ENCODE data around the gene HOXB1. TPM values are rescaled to one million over a fixed set of nuclear protein-coding genes. Genes with fewer than 3 reads are reported as not detected.
A peak's percentile ranks its signal among the peaks of the same experiment; 100 is the strongest.

HOXB1 gene
- 16.3 TPM for polyA plus RNA-seq (2013, experiment 1 of 2)
- 23.6 TPM for polyA plus RNA-seq (2013, experiment 2 of 2)

DNA sequence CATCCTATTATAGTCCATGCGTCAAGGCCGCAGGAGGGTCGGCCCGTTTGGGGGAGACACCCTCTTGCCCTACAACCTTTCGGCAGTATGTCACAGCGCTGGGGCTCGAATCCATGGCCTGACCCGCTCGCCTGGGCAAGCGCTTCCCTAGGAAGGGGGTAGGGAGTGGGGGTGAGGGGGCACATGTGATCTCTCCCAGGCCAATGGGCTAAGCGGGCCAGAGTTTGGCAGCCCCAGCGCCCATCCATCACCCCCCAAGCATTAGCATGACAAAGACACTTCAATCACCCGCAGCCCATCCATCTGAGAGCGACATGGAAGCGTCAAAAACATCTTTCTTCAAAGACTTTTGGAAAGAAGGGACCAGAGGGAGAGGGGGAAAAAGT, at the start of gene HOXB1:
Gene HOXB1 (minus strand): TSS at position 125 of the 386 bp plus-strand sequence. CDS start 107 bp downstream, at position 18.
- Histone ChIP-seq H3K4me1 (ENCODE audit: insufficient read depth, low read length) (peaks cover 39% of the 10 kb centered on the region), H3K9me3 (ENCODE audit: insufficient read depth, low read depth, low read length) (no peaks in the 10 kb centered on the region), H3K36me3 (ENCODE audit: insufficient read depth, low read length) (no peaks in the 10 kb centered on the region), H3K27me3 (ENCODE audit: insufficient read depth, low read length) (peaks cover 88% of the 10 kb centered on the region), H3K9ac (ENCODE audit: low read depth, low read length) (no peak within 1 kb of the TSS), H3K27ac (ENCODE audit: low read depth, low read length) (no peak within 1 kb of the TSS), H3K4me3 (ENCODE audit: low read length) (peak within 1 kb of the TSS; percentile 37)
- WGBS: 3% methylated on average over 12 of the region's 15 CpGs

DNA sequence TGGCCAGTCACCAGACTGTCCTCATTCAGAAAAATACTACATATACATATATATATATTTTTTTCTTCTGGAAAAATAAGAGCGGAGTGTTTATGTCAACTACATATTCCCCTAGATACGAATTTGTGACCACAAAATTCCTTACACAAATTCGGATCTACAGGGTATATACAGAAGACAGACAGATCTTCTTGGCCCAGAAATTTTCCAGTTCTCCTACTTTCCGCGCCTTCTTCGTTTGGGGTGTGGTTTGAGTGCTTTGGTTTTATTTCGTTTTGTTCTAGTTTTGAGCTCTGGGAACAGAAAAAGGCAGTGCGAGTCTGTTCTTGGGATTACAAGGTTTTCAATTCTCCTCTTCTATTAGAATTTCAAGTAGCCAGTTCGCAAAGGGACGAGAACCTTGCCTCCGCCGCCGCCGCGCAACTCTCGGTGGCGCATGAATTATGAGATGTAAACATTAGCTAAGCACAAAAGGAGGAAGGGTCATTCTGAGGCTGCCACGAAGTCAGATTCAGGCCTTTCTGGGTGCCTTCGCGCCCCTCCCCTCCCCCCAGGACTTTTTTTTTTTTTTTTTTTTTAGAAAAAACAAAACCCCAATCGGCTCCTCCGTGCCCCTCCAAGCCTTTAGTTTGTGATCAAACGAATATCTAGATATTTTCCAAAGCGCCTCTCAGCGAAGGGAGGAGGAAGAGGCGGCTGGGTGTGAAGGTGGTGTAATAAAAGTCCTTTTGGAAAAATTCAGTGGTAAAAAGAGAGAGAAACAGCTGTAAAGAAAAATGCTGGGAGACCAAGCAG, 49.1 kb upstream of the HOXB1 start:
- WGBS: 2% methylated on average over 24 of the region's 26 CpGs
- Histone ChIP-seq H3K4me3 (ENCODE audit: low read length) (no peak overlapping the region), H3K9me3 (ENCODE audit: insufficient read depth, low read depth, low read length) (no peaks in the 10 kb centered on the region), H3K27me3 (ENCODE audit: insufficient read depth, low read length) (peaks cover 100% of the 10 kb centered on the region), H3K27ac (ENCODE audit: low read depth, low read length) (no peak overlapping the region), H3K4me1 (ENCODE audit: insufficient read depth, low read length) (0 out of 2 replicates have a peak, but pooled peaks cover 4% of the 10 kb centered on the region), H3K36me3 (ENCODE audit: insufficient read depth, low read length) (no peaks in the 10 kb centered on the region), H3K9ac (ENCODE audit: low read depth, low read length) (no peak overlapping the region)

DNA sequence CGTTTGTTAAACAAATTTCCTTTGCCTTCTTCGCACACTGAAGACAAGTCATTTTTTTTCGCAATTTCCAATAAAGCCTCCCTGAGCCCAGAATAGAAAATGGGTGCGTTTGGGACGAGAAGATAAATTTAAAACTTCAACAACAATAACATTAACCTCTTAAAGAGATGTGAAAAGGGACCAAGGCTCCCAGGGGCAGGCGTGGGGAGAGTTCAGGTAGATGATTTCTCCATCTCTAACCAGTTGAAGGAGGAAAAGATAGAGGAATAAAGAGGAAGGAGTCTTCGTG, 48.6 kb upstream of the HOXB1 start:
- no peak overlapping the region for H3K4me3 ChIP-seq (ENCODE audit: low read length)
- WGBS: 0% methylated on average over 3 of the region's 7 CpGs
- H3K9ac ChIP-seq (ENCODE audit: low read depth, low read length): no peak overlapping the region
- no peaks in the 10 kb centered on the region for H3K36me3 ChIP-seq (ENCODE audit: insufficient read depth, low read length)
- peaks cover 100% of the 10 kb centered on the region for H3K27me3 ChIP-seq (ENCODE audit: insufficient read depth, low read length)
- H3K27ac ChIP-seq (ENCODE audit: low read depth, low read length): no peak overlapping the region
- no peaks in the 10 kb centered on the region for H3K9me3 ChIP-seq (ENCODE audit: insufficient read depth, low read depth, low read length)
- H3K4me1 ChIP-seq (ENCODE audit: insufficient read depth, low read length): 0 out of 2 replicates have a peak, but pooled peaks cover 4% of the 10 kb centered on the region

DNA sequence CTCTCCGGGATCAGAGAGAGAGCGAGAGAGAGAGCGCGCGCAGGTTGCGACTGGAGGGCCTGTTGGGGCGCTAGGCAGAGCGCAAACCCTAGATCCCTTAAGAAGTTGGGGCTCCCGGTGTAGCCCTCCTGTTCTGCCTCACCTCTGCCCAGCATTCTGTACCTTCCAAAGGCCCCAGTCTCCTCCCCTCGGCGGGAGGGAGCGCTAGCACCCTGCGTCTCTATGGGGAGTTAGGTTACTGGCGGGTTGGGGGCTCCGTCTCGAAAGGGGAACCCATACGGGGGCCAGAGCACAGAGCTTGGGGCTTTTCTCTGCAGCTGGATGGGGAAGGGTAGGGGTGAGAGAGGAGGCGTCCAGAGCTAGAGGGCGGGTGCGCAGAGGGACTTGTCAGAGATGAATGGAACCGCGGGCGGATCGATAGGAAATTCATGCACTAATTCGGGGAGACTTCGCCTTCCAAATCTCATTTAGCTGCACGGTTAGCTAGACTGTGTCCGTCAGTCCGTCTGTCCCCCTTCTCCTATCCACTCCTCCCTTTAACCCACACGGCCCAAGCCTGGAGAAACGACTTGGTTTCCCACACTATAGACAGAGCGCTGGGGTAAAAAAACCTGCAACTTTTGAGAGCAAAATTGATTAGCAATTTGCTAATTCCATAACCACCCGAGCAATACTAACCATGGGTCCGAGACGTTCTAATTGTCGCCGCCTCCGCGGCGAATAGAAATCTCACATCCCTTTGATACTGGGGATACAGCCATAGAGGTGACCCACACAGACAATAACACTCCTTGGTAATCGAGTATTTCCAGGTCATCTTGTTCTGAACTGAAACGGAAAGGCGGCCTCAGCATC, 48.0 kb upstream of the HOXB1 start:
- H3K27ac ChIP-seq (ENCODE audit: low read depth, low read length): no peak overlapping the region
- 0 out of 2 replicates have a peak, but pooled peaks cover 4% of the 10 kb centered on the region for H3K4me1 ChIP-seq (ENCODE audit: insufficient read depth, low read length)
- no peaks in the 10 kb centered on the region for H3K36me3 ChIP-seq (ENCODE audit: insufficient read depth, low read length)
- no peak overlapping the region for H3K9ac ChIP-seq (ENCODE audit: low read depth, low read length)
- H3K9me3 ChIP-seq (ENCODE audit: insufficient read depth, low read depth, low read length): no peaks in the 10 kb centered on the region
- 3% methylated on average over 42 of the region's 43 CpGs for WGBS
- peaks cover 100% of the 10 kb centered on the region for H3K27me3 ChIP-seq (ENCODE audit: insufficient read depth, low read length)
- H3K4me3 ChIP-seq (ENCODE audit: low read length): 0 out of 2 replicates have a peak overlapping the region, but pooled peaks have one; percentile 29

DNA sequence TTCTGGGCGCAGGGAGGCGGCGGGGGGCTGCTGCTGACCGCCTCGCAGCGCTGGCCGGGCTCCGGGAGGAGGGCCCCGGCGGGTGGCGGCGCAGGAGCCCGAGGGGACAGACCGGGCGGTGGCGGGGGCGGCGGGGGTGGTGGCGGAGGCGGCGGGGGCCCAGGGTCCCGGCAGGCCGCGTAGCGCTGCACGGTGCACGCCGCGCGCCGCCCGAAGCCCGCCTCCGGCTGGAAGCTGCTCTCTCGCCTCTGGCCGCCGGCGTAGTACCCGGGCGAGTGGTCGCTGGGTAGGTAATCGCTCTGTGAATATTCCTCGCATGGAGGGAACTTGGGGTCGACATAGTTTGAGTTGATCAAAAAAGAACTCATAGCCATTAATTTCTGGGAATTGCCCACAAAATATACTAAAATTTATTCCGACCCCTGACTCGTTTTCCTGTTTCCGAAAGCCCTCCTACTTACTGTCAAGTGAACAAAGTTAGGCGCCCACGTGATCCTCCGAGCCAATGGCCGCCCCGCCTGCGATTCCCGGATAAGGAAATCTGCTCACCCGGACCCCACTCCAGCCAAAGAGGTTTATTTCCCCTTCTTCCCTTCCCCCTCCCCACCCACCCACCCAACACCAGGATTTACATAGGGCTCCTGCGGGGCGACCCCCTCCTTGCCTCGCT, 47.3 kb upstream of the HOXB1 start, which contains the start of gene HOXB4:
Gene HOXB4 (minus strand): TSS at position 405 of the 670 bp plus-strand sequence. CDS start 31 bp downstream, at position 374.
- no peaks in the 10 kb centered on the region for H3K36me3 ChIP-seq (ENCODE audit: insufficient read depth, low read length)
- no peak within 1 kb of the TSS for H3K9ac ChIP-seq (ENCODE audit: low read depth, low read length)

DNA sequence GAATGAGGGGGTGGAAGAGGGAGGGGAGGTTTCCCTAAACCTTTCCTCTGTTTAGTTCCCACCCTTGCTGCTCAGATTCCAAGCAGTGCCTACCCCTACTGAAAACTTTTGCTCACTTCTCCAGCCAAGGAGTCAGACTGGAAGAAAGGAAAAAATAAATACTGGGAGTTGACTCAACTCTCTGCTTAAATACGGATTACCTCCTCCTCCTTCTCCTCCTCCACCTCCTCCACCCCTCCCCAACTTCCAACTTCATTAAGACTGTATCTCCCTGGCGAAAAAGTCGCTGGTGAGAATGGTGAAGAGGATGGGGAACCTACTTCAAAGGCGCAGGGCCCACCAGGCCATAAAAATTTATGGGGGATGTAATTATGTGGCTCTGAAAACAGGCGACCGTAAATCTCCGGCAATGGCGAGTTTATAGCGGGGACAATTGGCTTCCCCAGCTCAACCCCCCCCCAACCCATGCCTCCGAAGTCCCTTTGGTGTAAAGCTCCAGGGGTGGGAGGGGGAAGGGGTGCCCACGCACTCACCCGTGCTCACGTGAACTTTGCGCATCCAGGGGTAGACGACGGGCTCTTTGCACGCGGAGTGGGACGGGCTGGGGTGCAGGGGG, 46.6 kb upstream of the HOXB1 start:
- Histone ChIP-seq H3K4me1 (ENCODE audit: insufficient read depth, low read length) (0 out of 2 replicates have a peak, but pooled peaks cover 4% of the 10 kb centered on the region), H3K27ac (ENCODE audit: low read depth, low read length) (no peak overlapping the region), H3K36me3 (ENCODE audit: insufficient read depth, low read length) (no peaks in the 10 kb centered on the region), H3K4me3 (ENCODE audit: low read length) (no peak overlapping the region), H3K9ac (ENCODE audit: low read depth, low read length) (no peak overlapping the region), H3K9me3 (ENCODE audit: insufficient read depth, low read depth, low read length) (no peaks in the 10 kb centered on the region), H3K27me3 (ENCODE audit: insufficient read depth, low read length) (peaks cover 100% of the 10 kb centered on the region)
- WGBS: under 1% methylated on average over 18 of the region's 19 CpGs

More for the DNA sequence above, 47.3 kb upstream of the HOXB1 start, which contains the start of gene HOXB4:
- Histone ChIP-seq H3K9me3 (ENCODE audit: insufficient read depth, low read depth, low read length) (no peaks in the 10 kb centered on the region), H3K27ac (ENCODE audit: low read depth, low read length) (no peak within 1 kb of the TSS), H3K4me3 (ENCODE audit: low read length) (peak within 1 kb of the TSS; percentile 49), H3K4me1 (ENCODE audit: insufficient read depth, low read length) (0 out of 2 replicates have a peak, but pooled peaks cover 4% of the 10 kb centered on the region), H3K27me3 (ENCODE audit: insufficient read depth, low read length) (peaks cover 100% of the 10 kb centered on the region)
- under 1% methylated on average over 58 of the region's 58 CpGs for WGBS

DNA sequence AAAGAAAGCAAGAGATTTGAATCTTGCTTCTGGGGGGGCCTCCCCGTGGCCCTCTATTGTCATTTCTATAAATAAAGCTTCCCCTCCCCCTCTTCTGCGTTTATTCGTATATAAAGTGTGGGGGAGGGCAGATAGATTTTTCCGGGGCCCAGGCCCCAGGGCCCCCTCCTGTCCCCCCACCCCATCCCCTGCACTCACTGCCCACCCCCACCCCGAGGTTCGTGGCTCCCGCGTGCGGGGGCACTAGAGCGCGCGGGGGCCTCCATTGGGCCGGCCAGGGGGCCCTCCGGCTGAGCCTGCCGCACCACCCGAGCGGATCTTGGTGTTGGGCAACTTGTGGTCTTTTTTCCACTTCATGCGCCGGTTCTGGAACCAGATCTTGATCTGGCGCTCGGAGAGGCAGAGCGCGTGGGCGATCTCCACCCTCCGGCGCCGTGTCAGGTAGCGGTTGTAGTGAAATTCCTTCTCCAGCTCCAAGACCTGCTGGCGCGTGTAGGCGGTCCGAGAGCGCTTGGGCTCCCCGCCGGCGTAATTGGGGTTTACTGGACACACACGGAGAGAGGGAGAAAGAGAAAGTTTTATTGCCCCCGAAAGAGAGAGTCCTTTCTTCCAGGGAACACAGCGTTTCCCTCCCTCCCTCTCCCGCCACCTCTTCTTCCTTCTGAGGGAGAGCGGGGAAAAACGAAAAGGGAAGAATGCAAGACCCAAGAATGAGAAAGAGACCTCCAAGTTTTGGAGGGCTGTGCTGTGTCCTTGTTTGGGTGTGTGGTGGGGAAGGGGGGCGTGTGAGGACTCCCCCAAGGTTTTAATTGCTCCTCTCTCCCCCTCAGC, 45.9 kb upstream of the HOXB1 start:
- H3K4me1 ChIP-seq (ENCODE audit: insufficient read depth, low read length): 0 out of 2 replicates have a peak, but pooled peaks cover 4% of the 10 kb centered on the region
- no peak overlapping the region for H3K4me3 ChIP-seq (ENCODE audit: low read length)
- 3% methylated on average over 35 of the region's 43 CpGs for WGBS
- no peaks in the 10 kb centered on the region for H3K36me3 ChIP-seq (ENCODE audit: insufficient read depth, low read length)
- no peak overlapping the region for H3K27ac ChIP-seq (ENCODE audit: low read depth, low read length)
- no peak overlapping the region for H3K9ac ChIP-seq (ENCODE audit: low read depth, low read length)
- no peaks in the 10 kb centered on the region for H3K9me3 ChIP-seq (ENCODE audit: insufficient read depth, low read depth, low read length)
- peaks cover 100% of the 10 kb centered on the region for H3K27me3 ChIP-seq (ENCODE audit: insufficient read depth, low read length)

DNA sequence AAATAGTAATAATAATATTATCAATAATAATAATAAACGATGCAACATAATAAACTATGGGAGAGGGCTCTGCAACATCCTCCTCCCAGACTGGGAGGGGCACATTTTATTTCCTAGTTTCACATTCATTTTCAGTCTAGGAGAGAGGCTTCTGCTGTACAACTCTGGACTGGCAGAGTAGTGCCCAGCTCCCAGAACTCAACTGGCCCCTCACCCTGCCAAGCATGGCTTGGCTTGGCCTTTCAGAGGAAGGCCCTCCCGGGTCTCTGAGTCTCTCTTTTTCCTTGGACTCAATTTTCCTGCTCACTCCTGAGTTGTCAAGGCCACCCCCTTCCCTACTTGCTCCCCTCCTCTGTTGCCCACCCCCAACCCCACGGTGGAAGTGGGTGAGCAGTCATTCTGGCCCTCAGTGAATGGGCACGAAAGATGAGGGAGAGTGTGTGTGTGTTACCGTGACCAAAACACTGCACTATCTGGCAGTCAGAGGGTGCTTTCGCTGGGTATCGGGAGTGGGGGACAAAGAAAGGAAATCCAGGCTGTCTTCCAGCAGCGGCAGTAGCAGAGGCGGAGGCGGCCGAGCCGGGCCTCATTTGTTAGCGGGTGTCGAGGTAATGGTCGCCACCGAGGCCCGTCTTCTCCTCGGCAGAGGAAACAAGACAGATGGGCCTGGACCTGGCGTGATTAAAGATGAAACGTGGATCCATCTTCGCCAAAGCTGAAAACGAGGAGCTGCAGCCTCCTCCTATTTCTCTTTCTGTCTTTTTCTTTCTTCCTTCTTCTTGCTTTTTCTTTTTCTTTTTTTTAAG, 45.1 kb upstream of the HOXB1 start:
- Histone ChIP-seq H3K9me3 (ENCODE audit: insufficient read depth, low read depth, low read length) (no peaks in the 10 kb centered on the region), H3K4me1 (ENCODE audit: insufficient read depth, low read length) (peaks cover 8% of the 10 kb centered on the region; the same call in 1 of the 2 replicates), H3K36me3 (ENCODE audit: insufficient read depth, low read length) (no peaks in the 10 kb centered on the region), H3K27me3 (ENCODE audit: insufficient read depth, low read length) (peaks cover 100% of the 10 kb centered on the region), H3K4me3 (ENCODE audit: low read length) (no peak overlapping the region), H3K27ac (ENCODE audit: low read depth, low read length) (no peak overlapping the region), H3K9ac (ENCODE audit: low read depth, low read length) (no peak overlapping the region)
- WGBS: 6% methylated on average over 22 of the region's 22 CpGs

DNA sequence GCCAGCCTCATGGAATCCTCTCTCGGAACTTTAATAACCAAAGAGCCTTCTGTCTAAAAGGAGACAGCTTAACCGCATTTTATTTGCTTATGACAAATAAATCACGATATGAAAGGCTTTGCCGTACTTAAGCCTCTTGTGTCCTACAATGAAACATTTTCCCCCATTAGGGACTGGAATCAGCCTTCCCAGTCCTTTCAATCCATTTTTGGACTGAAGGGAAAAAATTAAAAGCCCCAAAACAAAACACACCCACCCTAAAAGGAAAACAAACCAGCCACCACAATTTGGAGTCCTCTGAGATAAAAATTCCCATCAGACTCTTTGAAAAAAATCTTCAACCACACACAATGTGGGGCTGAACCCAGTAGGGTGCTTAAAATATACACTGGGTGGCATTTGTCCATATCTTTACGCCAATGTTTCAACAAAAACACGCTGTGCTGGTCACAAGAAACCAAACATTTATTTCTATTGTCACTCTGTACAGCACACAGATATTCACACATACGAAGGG, 44.3 kb upstream of the HOXB1 start:
- Histone ChIP-seq H3K9me3 (ENCODE audit: insufficient read depth, low read depth, low read length) (no peaks in the 10 kb centered on the region), H3K4me1 (ENCODE audit: insufficient read depth, low read length) (peaks cover 15% of the 10 kb centered on the region; the same call in 1 of the 2 replicates), H3K36me3 (ENCODE audit: insufficient read depth, low read length) (no peaks in the 10 kb centered on the region), H3K27me3 (ENCODE audit: insufficient read depth, low read length) (peaks cover 100% of the 10 kb centered on the region), H3K9ac (ENCODE audit: low read depth, low read length) (no peak overlapping the region), H3K4me3 (ENCODE audit: low read length) (no peak overlapping the region), H3K27ac (ENCODE audit: low read depth, low read length) (no peak overlapping the region)
- WGBS: 21% methylated on average over 6 of the region's 7 CpGs
